ENCODE results near the gene LEKR1.

DNA sequence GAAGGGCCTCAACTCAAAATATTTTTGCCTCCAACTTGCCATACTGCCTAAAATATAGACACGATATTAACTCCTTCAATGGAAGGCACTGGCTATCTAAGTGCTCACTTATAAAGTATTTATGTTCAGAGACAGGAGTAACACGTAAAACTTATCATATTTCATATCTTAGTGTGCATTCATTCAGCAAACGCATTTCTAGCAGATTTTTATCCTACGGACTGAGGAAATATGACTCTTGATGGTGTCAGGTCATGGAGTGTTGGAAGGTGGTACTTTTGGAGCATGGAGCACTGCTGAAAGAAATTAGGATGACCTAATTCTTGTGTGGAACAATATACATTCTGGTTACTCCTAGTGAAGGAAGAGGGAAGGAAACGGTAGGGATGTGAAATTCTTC, 43.8 kb upstream of the LEKR1 start:
- TF ChIP-seq, protein P1, sequence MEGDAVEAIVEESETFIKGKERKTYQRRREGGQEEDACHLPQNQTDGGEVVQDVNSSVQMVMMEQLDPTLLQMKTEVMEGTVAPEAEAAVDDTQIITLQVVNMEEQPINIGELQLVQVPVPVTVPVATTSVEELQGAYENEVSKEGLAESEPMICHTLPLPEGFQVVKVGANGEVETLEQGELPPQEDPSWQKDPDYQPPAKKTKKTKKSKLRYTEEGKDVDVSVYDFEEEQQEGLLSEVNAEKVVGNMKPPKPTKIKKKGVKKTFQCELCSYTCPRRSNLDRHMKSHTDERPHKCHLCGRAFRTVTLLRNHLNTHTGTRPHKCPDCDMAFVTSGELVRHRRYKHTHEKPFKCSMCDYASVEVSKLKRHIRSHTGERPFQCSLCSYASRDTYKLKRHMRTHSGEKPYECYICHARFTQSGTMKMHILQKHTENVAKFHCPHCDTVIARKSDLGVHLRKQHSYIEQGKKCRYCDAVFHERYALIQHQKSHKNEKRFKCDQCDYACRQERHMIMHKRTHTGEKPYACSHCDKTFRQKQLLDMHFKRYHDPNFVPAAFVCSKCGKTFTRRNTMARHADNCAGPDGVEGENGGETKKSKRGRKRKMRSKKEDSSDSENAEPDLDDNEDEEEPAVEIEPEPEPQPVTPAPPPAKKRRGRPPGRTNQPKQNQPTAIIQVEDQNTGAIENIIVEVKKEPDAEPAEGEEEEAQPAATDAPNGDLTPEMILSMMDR (IDR thresholded peaks at IDR 0.05), result no peak
- TF ChIP-seq POLR2A (IDR thresholded peaks at IDR 0.05), result no peak

Data from testis (tissue), 2 donors.